Fibroblast of mammary gland (primary cell): Measurements from ENCODE around the gene TSHZ2.
"Not testable (repeated sequence)": the region's sequence is repeated elsewhere in the genome, so short reads cannot be mapped to it uniquely, and the experiment has no call there.

Experiments
- DNase-seq: peaks from one replicate; pipeline ENCODE4 v3.0.0-alpha.2; 2010; ENCODE audit warnings: low read depth
- H3K4me3 ChIP-seq: 2 replicates; pipeline ENCODE4 v1.5.1; 2011; ENCODE audit warnings: low read depth, mild to moderate bottlenecking, low read length, moderate library complexity; ENCODE audit not compliant: control insufficient read depth
- TF ChIP-seq, protein P1 (sequence below): conservative IDR thresholded peaks from 2 replicates; pipeline ENCODE4 v1.5.1; 2011; ENCODE audit warnings: low read depth, low read length, inconsistent platforms; ENCODE audit not compliant: control insufficient read depth, insufficient read depth

Gene TSHZ2

GRCh38 chr20:53522026-53522425, 549.9 kb downstream of the TSHZ2 start:
- TF ChIP-seq, protein P1, sequence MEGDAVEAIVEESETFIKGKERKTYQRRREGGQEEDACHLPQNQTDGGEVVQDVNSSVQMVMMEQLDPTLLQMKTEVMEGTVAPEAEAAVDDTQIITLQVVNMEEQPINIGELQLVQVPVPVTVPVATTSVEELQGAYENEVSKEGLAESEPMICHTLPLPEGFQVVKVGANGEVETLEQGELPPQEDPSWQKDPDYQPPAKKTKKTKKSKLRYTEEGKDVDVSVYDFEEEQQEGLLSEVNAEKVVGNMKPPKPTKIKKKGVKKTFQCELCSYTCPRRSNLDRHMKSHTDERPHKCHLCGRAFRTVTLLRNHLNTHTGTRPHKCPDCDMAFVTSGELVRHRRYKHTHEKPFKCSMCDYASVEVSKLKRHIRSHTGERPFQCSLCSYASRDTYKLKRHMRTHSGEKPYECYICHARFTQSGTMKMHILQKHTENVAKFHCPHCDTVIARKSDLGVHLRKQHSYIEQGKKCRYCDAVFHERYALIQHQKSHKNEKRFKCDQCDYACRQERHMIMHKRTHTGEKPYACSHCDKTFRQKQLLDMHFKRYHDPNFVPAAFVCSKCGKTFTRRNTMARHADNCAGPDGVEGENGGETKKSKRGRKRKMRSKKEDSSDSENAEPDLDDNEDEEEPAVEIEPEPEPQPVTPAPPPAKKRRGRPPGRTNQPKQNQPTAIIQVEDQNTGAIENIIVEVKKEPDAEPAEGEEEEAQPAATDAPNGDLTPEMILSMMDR: no peak
- no peak for DNase-seq
- H3K4me3 ChIP-seq: no peak overlapping the region

- H3K4me3 ChIP-seq: no peak overlapping the region
- no peak for DNase-seq
- TF ChIP-seq, protein P1: no peak
These were observed 550.5 kb downstream of the TSHZ2 start for GRCh38 chr20:53522696-53523095.

DNA sequence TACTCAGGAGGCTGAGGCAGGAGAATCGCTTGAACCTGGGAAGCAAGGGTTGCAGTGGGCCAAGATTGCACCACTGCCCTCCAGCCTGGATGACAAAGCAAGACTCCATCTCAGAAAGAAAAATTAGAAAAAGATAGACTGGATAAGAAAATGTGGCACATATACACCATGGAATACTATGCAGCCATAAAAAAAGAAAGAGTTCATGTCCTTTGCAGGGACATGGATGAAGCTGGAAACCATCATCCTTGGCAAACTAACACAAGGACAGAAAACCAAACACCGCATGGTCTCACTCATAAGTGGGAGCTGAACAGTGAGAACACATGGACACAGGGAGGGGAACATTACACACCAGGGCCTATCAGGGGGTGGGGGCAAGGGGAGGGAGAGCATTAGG, 551.5 kb downstream of the TSHZ2 start:
- not testable (repeated sequence) for DNase-seq, H3K4me3 ChIP-seq

DNA sequence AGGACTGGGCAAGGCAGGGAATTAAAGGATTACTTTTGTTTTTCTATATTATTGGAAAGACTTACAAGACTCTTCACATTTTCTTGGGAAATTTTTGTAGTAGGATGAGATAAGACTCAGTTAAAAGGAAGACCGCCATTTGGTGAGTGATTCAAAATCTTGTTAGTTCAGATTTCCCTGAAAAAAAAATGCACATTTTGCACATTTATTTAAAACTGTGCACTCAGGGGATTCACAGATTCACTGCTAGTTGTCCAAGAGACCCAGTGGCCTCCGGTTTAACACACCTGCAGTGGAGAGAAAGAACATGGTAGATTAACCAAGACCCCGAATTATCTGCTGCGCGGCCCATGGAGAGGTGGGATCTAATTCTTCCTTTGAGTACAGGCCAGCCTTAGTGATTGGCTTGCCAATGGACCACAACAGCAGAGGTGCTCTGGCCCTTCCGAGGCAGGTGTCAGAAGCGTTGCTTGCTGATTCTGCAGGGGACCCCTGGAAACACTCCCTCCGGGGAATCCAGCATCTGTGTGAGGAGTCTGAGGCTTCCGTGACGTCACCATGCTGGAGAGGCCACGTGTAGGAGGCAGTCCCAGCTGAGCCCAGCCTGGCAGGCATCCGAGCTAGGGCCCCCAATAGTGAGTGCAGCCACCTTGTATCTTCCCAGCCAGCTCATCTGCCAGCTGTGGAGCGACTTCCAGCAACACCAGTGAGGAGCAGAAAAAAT, 552.6 kb downstream of the TSHZ2 start:
- no peak overlapping the region for H3K4me3 ChIP-seq
- TF ChIP-seq, protein P1: no peak
- DNase-seq: no peak

- TF ChIP-seq, protein P1: no peak
- no peak for DNase-seq
- H3K4me3 ChIP-seq: no peak overlapping the region
These were observed 555.0 kb downstream of the TSHZ2 start for GRCh38 chr20:53527196-53527595.

- no peak overlapping the region for H3K4me3 ChIP-seq
- TF ChIP-seq, protein P1: no peak
- no peak for DNase-seq
These were observed 557.5 kb downstream of the TSHZ2 start for GRCh38 chr20:53529658-53530057.

- TF ChIP-seq, protein P1: no peak
- H3K4me3 ChIP-seq: no peak overlapping the region
- no peak for DNase-seq
These were observed 558.3 kb downstream of the TSHZ2 start for GRCh38 chr20:53530440-53530839.

- not testable (repeated sequence) for H3K4me3 ChIP-seq, DNase-seq
These were observed 560.6 kb downstream of the TSHZ2 start for GRCh38 chr20:53532654-53533312.
